Large intestine (tissue), 3 donors: ENCODE results near the gene LRMDA. TPM values are rescaled to one million over a fixed set of nuclear protein-coding genes. Genes with fewer than 3 reads are reported as not detected.

Source experiments
- DNase-seq, 2 donors: peaks; one replicate each; pipeline versions ENCODE4 v3.0.0 to v3.0.0-alpha.2; 2013
- H3K27ac ChIP-seq: one replicate; pipeline ENCODE4 v1.5.1; 2013; ENCODE audit warnings: low read length
- H3K27me3 ChIP-seq: 2 replicates; pipeline ENCODE4 v1.6.1; 2013; ENCODE audit warnings: low read length; ENCODE audit not compliant: control insufficient read depth, insufficient read depth
- H3K36me3 ChIP-seq: 2 replicates; pipeline ENCODE4 v1.6.1; 2013; ENCODE audit warnings: low read length; ENCODE audit not compliant: control insufficient read depth, insufficient read depth
- H3K4me1 ChIP-seq: one replicate; pipeline ENCODE4 v1.6.1; 2013; ENCODE audit warnings: low read length; ENCODE audit not compliant: control insufficient read depth, insufficient read depth
- H3K4me3 ChIP-seq: one replicate; pipeline ENCODE4 v1.5.1; 2013; ENCODE audit warnings: low read length
- H3K9me3 ChIP-seq: one replicate; pipeline ENCODE4 v1.6.1; 2013; ENCODE audit warnings: mild to moderate bottlenecking, low read depth, low read length, moderate library complexity; ENCODE audit not compliant: control insufficient read depth
- WGBS: methylation state at CpG from one replicate; pipeline ENCODE4 v1.1.5; 2013; ENCODE audit warnings: low lambda C conversion rate; ENCODE audit not compliant: insufficient coverage; 5-methylcytosine and 5-hydroxymethylcytosine counted together
- polyA plus RNA-seq: library from polyadenylated mRNA; unstranded; fragments of 120-200 nt; gene quantifications from one replicate; pipeline ENCODE4 v1.2.1, GENCODE V29; 2013

LRMDA gene
- polyA plus RNA-seq, 1 donor = 5.3 TPM

DNA sequence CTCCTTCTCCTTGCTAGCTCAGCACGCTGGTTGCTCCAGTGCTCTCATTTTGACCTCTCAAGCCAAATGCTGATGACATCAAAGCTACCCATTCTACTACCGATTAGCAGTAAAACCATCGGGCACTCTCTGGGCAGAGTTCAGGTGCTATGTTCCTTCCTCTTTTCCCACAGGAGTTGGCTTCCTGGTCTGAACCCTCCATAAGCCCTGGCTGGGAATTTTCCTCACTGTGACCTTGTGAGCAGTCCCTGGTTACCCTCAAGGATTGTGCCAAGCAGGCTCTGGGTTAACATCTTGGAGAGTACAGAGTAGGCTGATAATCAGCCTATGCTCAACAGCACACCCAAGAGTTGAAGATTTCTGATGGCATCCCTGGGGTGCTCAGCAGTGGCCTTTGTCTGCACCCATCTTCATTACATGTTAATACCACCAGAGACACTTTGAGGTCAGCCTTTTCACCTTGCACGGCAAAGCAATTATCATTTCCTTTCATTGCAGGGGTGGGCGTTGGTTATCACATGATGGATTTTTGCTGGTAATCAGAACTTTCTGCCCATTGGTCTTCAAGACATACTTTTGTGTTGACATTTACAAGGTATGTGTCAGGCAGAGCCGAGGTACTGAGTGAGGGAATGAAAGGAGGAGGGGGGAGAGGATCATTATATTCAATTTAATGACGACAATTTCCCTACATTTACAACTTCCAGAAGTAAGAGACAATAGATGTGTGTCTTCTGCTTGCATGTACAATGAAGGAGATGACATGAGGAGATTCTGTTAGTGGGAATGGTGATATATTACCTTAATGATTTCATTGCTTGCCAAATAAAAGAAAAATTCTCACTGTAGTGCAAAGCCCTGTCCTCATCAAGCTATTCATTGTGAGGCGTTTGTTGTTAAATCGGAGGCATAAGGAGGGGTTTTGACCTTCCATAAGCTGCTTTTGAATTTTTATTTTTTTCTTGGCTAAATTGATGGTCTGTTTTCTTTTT lies 452.0 kb downstream of the LRMDA start:
- Histone ChIP-seq H3K4me3 (no peak overlapping the region), H3K4me1 (no peaks in the 10 kb centered on the region), H3K36me3 (no peaks in the 10 kb centered on the region), H3K27ac (no peak overlapping the region), H3K27me3 (no peaks in the 10 kb centered on the region), H3K9me3 (no peaks in the 10 kb centered on the region)
- WGBS = 76% methylated on average over 3 of the region's 9 CpGs
- no peak for DNase-seq

GRCh38 chr10:75884808-75885207 lies 453.4 kb downstream of the LRMDA start:
- Histone ChIP-seq H3K27me3 (no peaks in the 10 kb centered on the region), H3K4me1 (no peaks in the 10 kb centered on the region), H3K36me3 (no peaks in the 10 kb centered on the region), H3K27ac (no peak overlapping the region), H3K4me3 (no peak overlapping the region), H3K9me3 (no peaks in the 10 kb centered on the region)
- DNase-seq = no peak
- no CpG with 5 or more reads among the region's 5 CpGs for WGBS

DNA sequence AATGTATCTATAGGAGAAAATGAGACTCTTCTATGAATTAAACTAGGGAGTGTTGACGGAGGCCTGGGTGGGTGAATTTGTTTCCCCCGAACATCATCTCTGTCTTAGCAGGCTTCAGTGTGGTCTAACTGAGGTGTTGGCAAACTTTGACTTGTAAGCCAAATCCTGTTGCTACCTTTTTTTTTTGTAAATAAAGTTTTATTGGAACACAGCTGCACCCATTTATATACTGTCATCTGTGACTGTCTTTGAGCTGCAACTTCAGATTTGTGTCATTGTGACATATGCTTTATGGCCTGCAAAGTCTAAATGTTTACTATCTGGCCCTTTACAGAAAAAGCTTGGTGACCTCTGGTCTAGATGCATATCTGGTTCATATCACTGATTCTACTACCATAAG lies 455.9 kb downstream of the LRMDA start:
- DNase-seq = no peak
- Histone ChIP-seq H3K27me3 (no peaks in the 10 kb centered on the region), H3K9me3 (no peaks in the 10 kb centered on the region), H3K36me3 (no peaks in the 10 kb centered on the region), H3K4me3 (no peak overlapping the region), H3K4me1 (no peaks in the 10 kb centered on the region), H3K27ac (no peak overlapping the region)
- WGBS = 100% methylated on average over 2 of the region's 2 CpGs

- H3K36me3 ChIP-seq = no peaks in the 10 kb centered on the region
- DNase-seq = no peak
- H3K9me3 ChIP-seq = no peaks in the 10 kb centered on the region
- WGBS = 69% methylated on average over 9 of the region's 11 CpGs
- no peak overlapping the region for H3K27ac ChIP-seq
- H3K4me3 ChIP-seq = no peak overlapping the region
- no peaks in the 10 kb centered on the region for H3K27me3 ChIP-seq
- H3K4me1 ChIP-seq = no peaks in the 10 kb centered on the region
These were observed 456.7 kb downstream of the LRMDA start for GRCh38 chr10:75887992-75888680.

GRCh38 chr10:75889051-75889450 lies 457.6 kb downstream of the LRMDA start:
- no peak for DNase-seq
- no peaks in the 10 kb centered on the region for H3K9me3 ChIP-seq

DNA sequence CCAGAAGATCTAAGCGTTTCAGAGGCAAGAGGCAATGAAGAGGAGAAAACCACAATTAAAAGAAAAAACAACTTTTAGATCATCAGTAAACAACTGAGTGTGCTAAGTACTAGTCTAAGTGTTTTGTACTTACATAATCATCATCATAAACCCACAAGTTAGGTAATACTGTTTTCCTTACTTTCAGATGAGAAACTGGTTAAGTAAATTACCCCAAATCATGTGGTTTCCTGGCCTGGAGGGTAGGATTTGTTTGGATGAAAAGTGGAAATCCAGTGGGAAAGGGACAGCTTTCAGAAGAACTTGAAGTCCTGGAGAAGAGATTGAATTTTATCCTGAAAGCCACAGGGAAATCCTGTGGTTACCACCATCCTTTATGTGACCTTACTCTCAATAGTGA lies 463.3 kb downstream of the LRMDA start:
- H3K4me1 ChIP-seq = no peaks in the 10 kb centered on the region
- no peaks in the 10 kb centered on the region for H3K36me3 ChIP-seq
- H3K9me3 ChIP-seq = no peaks in the 10 kb centered on the region
- no peak overlapping the region for H3K4me3 ChIP-seq
- DNase-seq = no peak
- H3K27ac ChIP-seq = no peak overlapping the region
- H3K27me3 ChIP-seq = no peaks in the 10 kb centered on the region
- WGBS = 100% methylated on average over 1 of the region's 1 CpG

More at GRCh38 chr10:75889051-75889450, 457.6 kb downstream of the LRMDA start:
- Histone ChIP-seq H3K4me3 (no peak overlapping the region), H3K27me3 (no peaks in the 10 kb centered on the region), H3K4me1 (no peaks in the 10 kb centered on the region), H3K36me3 (no peaks in the 10 kb centered on the region), H3K27ac (no peak overlapping the region)
- WGBS = no CpG with 5 or more reads among the region's 2 CpGs

DNA sequence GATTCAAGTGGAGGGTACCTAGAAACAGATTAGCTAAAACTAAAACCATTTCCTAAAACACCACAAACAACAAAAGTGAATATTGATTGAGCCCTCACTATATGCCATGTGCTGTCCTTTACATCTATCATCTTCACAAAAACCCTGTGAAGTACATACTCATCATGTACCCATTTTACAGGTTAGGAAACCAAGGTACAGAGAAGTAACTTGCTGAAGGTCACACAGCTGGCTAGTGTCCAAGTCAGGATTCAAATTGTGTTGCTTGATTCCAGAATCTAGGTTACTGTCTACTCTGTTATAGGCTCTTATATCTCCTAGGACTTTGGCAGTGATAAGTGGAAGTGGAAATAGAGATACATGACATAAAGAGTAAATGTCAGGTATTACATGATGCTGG lies 463.8 kb downstream of the LRMDA start:
- no peak for DNase-seq
- Histone ChIP-seq H3K27ac (no peak overlapping the region), H3K4me3 (no peak overlapping the region), H3K9me3 (no peaks in the 10 kb centered on the region), H3K36me3 (no peaks in the 10 kb centered on the region), H3K27me3 (no peaks in the 10 kb centered on the region), H3K4me1 (no peaks in the 10 kb centered on the region)

- no peak overlapping the region for H3K27ac ChIP-seq
- WGBS = 100% methylated on average over 2 of the region's 3 CpGs
- H3K4me1 ChIP-seq = peaks cover 6% of the 10 kb centered on the region
- no peaks in the 10 kb centered on the region for H3K36me3 ChIP-seq
- H3K27me3 ChIP-seq = no peaks in the 10 kb centered on the region
- no peak overlapping the region for H3K4me3 ChIP-seq
- H3K9me3 ChIP-seq = no peaks in the 10 kb centered on the region
- DNase-seq = no peak
These were observed 468.5 kb downstream of the LRMDA start for GRCh38 chr10:75899816-75900390.

DNA sequence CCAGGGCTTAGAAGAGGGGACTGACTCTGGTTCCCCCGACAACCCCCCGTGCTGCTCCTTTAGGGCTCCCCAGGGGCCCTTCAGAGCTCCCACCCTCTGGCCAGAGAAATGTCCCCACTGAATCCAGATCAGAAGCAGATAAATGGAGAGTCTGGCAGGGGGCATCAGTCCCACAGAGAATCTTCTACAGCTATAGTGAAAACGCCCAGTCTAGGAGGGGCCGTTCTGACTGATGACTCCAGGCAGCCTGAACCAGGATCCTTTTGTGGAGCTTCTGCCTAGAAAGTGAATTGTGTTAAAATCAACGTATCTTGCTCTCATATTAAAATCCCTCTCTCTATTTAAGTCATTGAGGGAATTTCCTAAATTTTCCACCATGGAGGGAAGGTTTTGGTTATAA lies 471.4 kb downstream of the LRMDA start:
- H3K4me3 ChIP-seq = no peak overlapping the region
- no peaks in the 10 kb centered on the region for H3K9me3 ChIP-seq
- no CpG with 5 or more reads among the region's 5 CpGs for WGBS
- peaks cover 6% of the 10 kb centered on the region for H3K4me1 ChIP-seq
- no peak overlapping the region for H3K27ac ChIP-seq
- DNase-seq = no peak
- H3K27me3 ChIP-seq = no peaks in the 10 kb centered on the region
- H3K36me3 ChIP-seq = no peaks in the 10 kb centered on the region

DNA sequence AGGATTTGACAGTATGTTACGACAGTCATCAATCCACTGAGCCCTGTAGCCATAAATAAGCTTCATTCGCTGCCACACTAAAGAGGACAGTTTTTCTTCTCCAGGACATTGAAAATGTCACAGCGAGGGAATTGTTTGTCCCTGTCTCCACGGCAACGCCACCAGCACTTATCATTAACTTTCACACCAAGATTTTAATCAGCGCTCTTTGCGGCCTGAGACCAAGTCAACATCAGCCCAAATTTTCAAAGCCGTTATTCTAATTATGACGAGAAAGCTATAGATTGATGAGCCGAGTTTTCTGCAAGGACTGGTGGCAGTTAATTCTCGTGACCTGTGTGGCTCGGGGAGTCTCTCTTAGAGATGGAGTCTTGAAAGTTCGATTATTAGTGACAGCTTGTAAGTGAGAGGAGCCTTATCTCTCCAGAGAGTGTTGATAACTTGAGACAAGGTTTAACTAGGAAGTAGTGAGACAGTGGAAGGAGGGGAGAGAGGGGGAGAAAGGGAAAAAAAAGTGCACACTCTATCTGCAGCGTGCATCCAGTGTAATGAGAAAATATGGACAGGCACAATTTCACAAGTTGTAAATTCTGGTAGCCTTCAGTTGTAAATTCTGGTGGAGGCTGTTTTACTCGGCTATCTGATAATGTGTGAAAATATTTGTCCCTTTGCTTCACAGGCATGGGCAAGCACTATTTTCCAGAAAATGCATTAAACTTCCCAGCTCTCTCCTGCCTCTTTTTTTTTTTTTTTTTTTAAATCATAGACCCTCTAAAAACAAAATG lies 473.3 kb downstream of the LRMDA start:
- no peaks in the 10 kb centered on the region for H3K36me3 ChIP-seq
- H3K4me3 ChIP-seq = no peak overlapping the region
- no peak overlapping the region for H3K27ac ChIP-seq
- DNase-seq = peak in 1 of 2 donors; percentile 30
- H3K27me3 ChIP-seq = no peaks in the 10 kb centered on the region
- H3K4me1 ChIP-seq = peaks cover 6% of the 10 kb centered on the region
- H3K9me3 ChIP-seq = no peaks in the 10 kb centered on the region
- WGBS = 40% methylated on average over 2 of the region's 15 CpGs
